ENCODE data around the gene EN1.

- TF ChIP-seq POLR2A (IDR thresholded peaks at IDR 0.05; ENCODE audit: low read depth, low read length) (no peak), POLR2AphosphoS5 (IDR thresholded peaks at IDR 0.05; ENCODE audit: low read depth, low read length) (no peak)
These were observed 33.7 kb downstream of the EN1 start for GRCh38 chr2:118813601-118814339.
